IMR-90 (cell line): Measurements from ENCODE around the gene GGA2. TPM values are rescaled to one million over a fixed set of nuclear protein-coding genes. Genes with fewer than 3 reads are reported as not detected.

Experiments
- ATAC-seq: fragments of 200-7000 bp; cut with Tn5 transposase; 2 replicates; pipeline ENCODE4 v1.9.1; 2020; ENCODE audit warnings: low read depth, mild to moderate bottlenecking, moderate library complexity
- BruUV-seq: library from RNA; stranded (reverse); fragments of 400-500 nt; replicated peaks from 2 replicates; lab custom pipeline; 2021; lab: Mats Ljungman, UMichigan
- CTCF ChIA-PET: fragments of 300-600 bp; formaldehyde crosslinking; extraction: SDS; loops from one replicate; lab custom pipeline; 2021; ENCODE audit warnings: antibody characterized with exemption; lab: Yijun Ruan, JAX
- POLR2A ChIA-PET: fragments of 300-600 bp; sonication (Branson Sonifier 250); formaldehyde crosslinking; loops from one replicate; lab custom pipeline; 2022; ENCODE audit warnings: antibody characterized with exemption; ENCODE audit not compliant: unreplicated experiment; lab: Charles Lee
- DNase-seq: peaks from one replicate; pipeline ENCODE4 v3.0.0; 2013
- H2AFZ ChIP-seq: replicated peaks from 2 replicates; pipeline ENCODE3; 2013; ENCODE audit warnings: low read length, mild to moderate bottlenecking; ENCODE audit not compliant: poor library complexity
- H2AK5ac ChIP-seq: 2 replicates; pipeline ENCODE4 v1.6.1; 2013; ENCODE audit warnings: low read depth, low read length, inconsistent platforms
- H2AK9ac ChIP-seq: replicated peaks from 2 replicates; pipeline ENCODE3; 2013; ENCODE audit warnings: mild to moderate bottlenecking, low read depth, low read length, moderate library complexity; ENCODE audit not compliant: poor library complexity
- H2BK120ac ChIP-seq: 2 replicates; pipeline ENCODE4 v1.6.1; 2013; ENCODE audit warnings: low read depth, low read length, inconsistent platforms
- H2BK15ac ChIP-seq: 3 replicates; pipeline ENCODE4 v1.6.1; 2013; ENCODE audit warnings: low read depth, low read length, inconsistent platforms
- H2BK20ac ChIP-seq: 2 replicates; pipeline ENCODE4 v1.6.1; 2013; ENCODE audit warnings: low read depth, mild to moderate bottlenecking, inconsistent platforms, low read length, moderate library complexity
- H2BK5ac ChIP-seq: 2 replicates; pipeline ENCODE4 v1.6.1; 2013; ENCODE audit warnings: mild to moderate bottlenecking, low read depth, low read length, inconsistent platforms; ENCODE audit not compliant: poor library complexity, severe bottlenecking
- H3K14ac ChIP-seq: replicated peaks from 2 replicates; pipeline ENCODE4 v1.6.1; 2013; ENCODE audit warnings: low read depth, low read length, inconsistent platforms
- H3K18ac ChIP-seq: 2 replicates; pipeline ENCODE4 v1.6.1; 2013; ENCODE audit warnings: low read depth, low read length, control low read depth
- H3K23ac ChIP-seq: 2 replicates; pipeline ENCODE4 v1.6.1; 2013; ENCODE audit warnings: low read depth, low read length, inconsistent platforms
- H3K27ac ChIP-seq: 2 replicates; pipeline ENCODE4 v1.5.1; 2013; ENCODE audit warnings: mild to moderate bottlenecking, control low read depth, low read length; ENCODE audit not compliant: insufficient read depth
- H3K27me3 ChIP-seq: 2 replicates; pipeline ENCODE4 v1.6.1; 2013; ENCODE audit warnings: low read length; ENCODE audit not compliant: control insufficient read depth, insufficient read depth
- H3K36me3 ChIP-seq: 2 replicates; pipeline ENCODE4 v1.6.1; 2013; ENCODE audit warnings: low read length, mixed read lengths; ENCODE audit not compliant: control insufficient read depth, insufficient read depth
- H3K4ac ChIP-seq: 2 replicates; pipeline ENCODE4 v1.6.1; 2013; ENCODE audit warnings: low read depth, low read length, inconsistent platforms
- H3K4me1 ChIP-seq: 2 replicates; pipeline ENCODE4 v1.6.1; 2013; ENCODE audit warnings: low read length, mixed read lengths; ENCODE audit not compliant: control insufficient read depth, insufficient read depth
- H3K4me2 ChIP-seq: 2 replicates; pipeline ENCODE4 v1.6.1; 2013; ENCODE audit warnings: low read depth, mild to moderate bottlenecking, control low read depth, low read length, moderate library complexity
- H3K4me3 ChIP-seq: 2 replicates; pipeline ENCODE4 v1.5.1; 2013; ENCODE audit warnings: low read depth, mild to moderate bottlenecking, control low read depth, low read length, moderate library complexity; ENCODE audit not compliant: insufficient read depth
- H3K56ac ChIP-seq: 2 replicates; pipeline ENCODE4 v1.6.1; 2013; ENCODE audit warnings: low read length, inconsistent platforms; ENCODE audit not compliant: insufficient read depth; ENCODE audit errors: extremely low read depth
- H3K79me1 ChIP-seq, 2 experiments: 2 replicates each; pipeline ENCODE4 v1.6.1; 2013; ENCODE audit warnings: low read length in 2 of 2, inconsistent platforms in 1 of 2, low read depth in 1 of 2
- H3K9ac ChIP-seq: 2 replicates; pipeline ENCODE4 v1.6.1; 2013; ENCODE audit warnings: low read depth, low read length, control low read depth
- H3K9me1 ChIP-seq: 2 replicates; pipeline ENCODE4 v1.6.1; 2013; ENCODE audit warnings: low read length, inconsistent platforms; ENCODE audit not compliant: insufficient read depth
- H3K9me3 ChIP-seq: 2 replicates; pipeline ENCODE4 v1.6.1; 2013; ENCODE audit warnings: low read length; ENCODE audit not compliant: control insufficient read depth, insufficient read depth
- H4K20me1 ChIP-seq: 2 replicates; pipeline ENCODE4 v1.6.1; 2013; ENCODE audit warnings: low read length, inconsistent platforms; ENCODE audit not compliant: insufficient read depth
- H4K5ac ChIP-seq: 2 replicates; pipeline ENCODE4 v1.6.1; 2013; ENCODE audit warnings: mild to moderate bottlenecking, low read depth, low read length, control low read depth
- H4K8ac ChIP-seq, 2 experiments: 2 replicates each; pipeline ENCODE4 v1.6.1; 2013; ENCODE audit warnings: low read depth in 2 of 2, low read length in 2 of 2, control low read depth in 1 of 2, inconsistent platforms in 1 of 2
- H4K91ac ChIP-seq: 2 replicates; pipeline ENCODE4 v1.6.1; 2013; ENCODE audit warnings: low read depth, low read length, inconsistent platforms; ENCODE audit not compliant: insufficient read depth
- CTCF ChIP-seq: conservative IDR thresholded peaks from 2 replicates; pipeline ENCODE4 v1.5.1; 2012; ENCODE audit warnings: mild to moderate bottlenecking, low read depth, low read length, improper control_type of control experiment
- FOS ChIP-seq: fragments of 150-350 bp; IDR thresholded peaks from 2 replicates; pipeline ENCODE4 v1.6.1; 2016; ENCODE audit warnings: low read depth, low read length
- MXI1 ChIP-seq: IDR thresholded peaks from 2 replicates; pipeline ENCODE4 v1.6.1; 2012; ENCODE audit warnings: low read depth, mild to moderate bottlenecking, low read length, moderate library complexity, borderline replicate concordance
- POLR2A ChIP-seq: IDR thresholded peaks from 2 replicates; pipeline ENCODE4 v1.6.1; 2012; ENCODE audit warnings: mild to moderate bottlenecking, low read depth, low read length
- whole genome bisulfite sequencing, 2 experiments: methylation state at CpG; one replicate each; pipeline versions ENCODE4 v1.1.5 to v1.1.7; 2013; ENCODE audit warnings: missing lambda C conversion rate in 2 of 2; ENCODE audit not compliant: insufficient read length in 1 of 2; ENCODE audit errors: extremely low coverage in 2 of 2; 5-methylcytosine and 5-hydroxymethylcytosine counted together
- dilution Hi-C: fragments of 300-500 bp; cut with HindIII; formaldehyde crosslinking; loops from one replicate; pipeline ENCODE4 v1.14.3; 2018; ENCODE audit warnings: low sequenced_read_pairs; ENCODE audit not compliant: unreplicated experiment
- in situ Hi-C: fragments of 300-500 bp; cut with MboI; formaldehyde crosslinking; loops from 3 replicates; pipeline ENCODE4 v1.14.3; 2019; ENCODE audit warnings: low sequenced_read_pairs, inconsistent platforms, mixed read lengths
- intact Hi-C: fragments of 100-400 bp; cut with micrococcal nuclease; formaldehyde crosslinking; loops from 2 replicates; pipeline ENCODE4 v1.10.0; 2022
- polyA plus RNA-seq, 3 experiments: library from polyadenylated mRNA; depleted of rRNA; stranded (reverse); fragments of >200 nt; gene quantifications; 2 replicates each; pipeline ENCODE4 v1.2.3, GENCODE V29; 2012; ENCODE audit warnings: low replicate concordance in 1 of 3
- total RNA-seq: library from RNA; depleted of rRNA; stranded (reverse); fragments of >200 nt; gene quantifications from 2 replicates; pipeline ENCODE4 v1.2.3, GENCODE V29; 2012
- TF ChIP-seq, protein P1 (sequence below): fragments of 150-350 bp; IDR thresholded peaks from 2 replicates; pipeline ENCODE4 v1.6.1; 2017; ENCODE audit warnings: mild to moderate bottlenecking, antibody characterized with exemption, low read length, low read depth

The GGA2 gene
- total and polyA plus RNA-seq, 2 of the 4 experiments (the other 2 are of a cell fraction): 16.5 to 30.1 TPM

DNA sequence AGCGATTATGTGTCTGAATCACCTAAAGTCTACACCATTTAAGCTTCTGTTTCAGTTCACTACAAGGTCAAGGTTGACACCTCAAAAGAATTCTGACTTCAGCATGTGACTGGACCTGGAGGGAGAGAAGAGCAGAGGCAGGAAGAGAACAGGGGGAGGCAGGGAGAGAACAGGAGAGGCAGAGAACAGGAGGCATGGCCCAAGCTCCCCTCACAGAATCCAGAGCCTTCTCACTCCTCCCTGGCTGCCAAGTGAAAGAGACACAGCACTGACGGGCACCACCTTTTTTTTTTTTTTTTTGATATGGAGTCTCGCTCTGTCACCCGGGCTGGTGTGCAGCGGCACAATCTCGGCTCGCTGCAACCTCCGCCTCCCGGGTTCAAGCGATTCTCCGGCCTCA lies 11.4 kb downstream of the GGA2 start:
- intact Hi-C loops: no loop called here
- H4K91ac ChIP-seq: no peak overlapping the region
- peaks cover 45% of the 10 kb centered on the region for H4K20me1 ChIP-seq

More for the DNA sequence above, 11.4 kb downstream of the GGA2 start:
- ATAC-seq: no peak
- no peaks in the 10 kb centered on the region for H3K27me3 ChIP-seq
- no peak overlapping the region for H3K23ac ChIP-seq
- H3K9ac ChIP-seq: no peak overlapping the region
- H2AK5ac ChIP-seq: no peak overlapping the region
- no peak overlapping the region for H3K4ac ChIP-seq
- H3K56ac ChIP-seq: no peak overlapping the region
- no peak overlapping the region for H2BK15ac ChIP-seq
- in situ Hi-C loops: no loop called here
- no peak overlapping the region for H2AK9ac ChIP-seq
- ChIA-PET CTCF (interaction anchor here (0.9 kb wide), 1 partner anchor 16 kb away, joined by 3 read pairs; no protein-coding TSS in a partner anchor), POLR2A (no interaction called here)
- H3K27ac ChIP-seq: no peak overlapping the region
- H3K18ac ChIP-seq: no peak overlapping the region
- no peak overlapping the region for H2BK20ac ChIP-seq
- H3K14ac ChIP-seq: no peak overlapping the region
- H3K79me1 ChIP-seq: peaks cover 29 to 63% of the 10 kb centered on the region in 2 experiments
- H3K9me1 ChIP-seq: peaks cover 12% of the 10 kb centered on the region
- WGBS, 2 experiments: 100% methylated on average over 1 of the region's 11 CpGs; no CpG with 5 or more reads in 1 of the 2 experiments
- H3K4me2 ChIP-seq: no peak overlapping the region
- no peaks in the 10 kb centered on the region for H3K9me3 ChIP-seq
- no TSS peak for BruUV-seq
- DNase-seq: no peak
- no peak overlapping the region for H3K4me3 ChIP-seq
- H3K4me1 ChIP-seq: peaks cover 2% of the 10 kb centered on the region; the same call in 1 of the 2 replicates
- no peak overlapping the region for H2AFZ ChIP-seq
- H4K8ac ChIP-seq: no peak overlapping the region
- H2BK120ac ChIP-seq: no peak overlapping the region
- peaks cover 11% of the 10 kb centered on the region for H3K36me3 ChIP-seq
- TF ChIP-seq, protein P1, sequence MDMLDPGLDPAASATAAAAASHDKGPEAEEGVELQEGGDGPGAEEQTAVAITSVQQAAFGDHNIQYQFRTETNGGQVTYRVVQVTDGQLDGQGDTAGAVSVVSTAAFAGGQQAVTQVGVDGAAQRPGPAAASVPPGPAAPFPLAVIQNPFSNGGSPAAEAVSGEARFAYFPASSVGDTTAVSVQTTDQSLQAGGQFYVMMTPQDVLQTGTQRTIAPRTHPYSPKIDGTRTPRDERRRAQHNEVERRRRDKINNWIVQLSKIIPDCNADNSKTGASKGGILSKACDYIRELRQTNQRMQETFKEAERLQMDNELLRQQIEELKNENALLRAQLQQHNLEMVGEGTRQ: no peak
- TF ChIP-seq FOS (no peak), CTCF (no peak), MXI1 (no peak), POLR2A (no peak)
- H4K5ac ChIP-seq: no peak overlapping the region
- dilution Hi-C loops: no loop called here
- H2BK5ac ChIP-seq: no peak overlapping the region
